Stimulated activated CD4-positive, alpha-beta T cell treated with anti-CD3 and anti-CD28 coated beads, Interleukin-1b, Interleukin-23, amount 100 ng/mL, for 48 hours (primary cell): ENCODE results near the gene CACNA1D.

Experiments used
- DNase-seq: peaks from one replicate; pipeline ENCODE4 v3.0.0-alpha.2; 2020

CACNA1D gene

GRCh38 chr3:53764026-53764775 lies 269.8 kb downstream of the CACNA1D start:
- no peak for DNase-seq

GRCh38 chr3:53765753-53766152 lies 271.3 kb downstream of the CACNA1D start:
- no peak for DNase-seq

- DNase-seq, result no peak
These were observed 272.3 kb downstream of the CACNA1D start for GRCh38 chr3:53766706-53767105.

GRCh38 chr3:53768478-53769459 lies 274.4 kb downstream of the CACNA1D start:
- DNase-seq, result no peak

- no peak for DNase-seq
These were observed 278.2 kb downstream of the CACNA1D start for GRCh38 chr3:53772562-53772961.

GRCh38 chr3:53773021-53773436 lies 278.6 kb downstream of the CACNA1D start:
- no peak for DNase-seq

- DNase-seq, result no peak
These were observed 279.4 kb downstream of the CACNA1D start for GRCh38 chr3:53773611-53774368.

- DNase-seq, result no peak
These were observed 280.0 kb downstream of the CACNA1D start for GRCh38 chr3:53774414-53774813.

- no peak for DNase-seq
These were observed 280.6 kb downstream of the CACNA1D start for GRCh38 chr3:53775018-53775417.

GRCh38 chr3:53775834-53776251 lies 281.4 kb downstream of the CACNA1D start:
- no peak for DNase-seq

- DNase-seq, result no peak
These were observed 282.2 kb downstream of the CACNA1D start for GRCh38 chr3:53776494-53777101.

GRCh38 chr3:53777468-53777867 lies 283.1 kb downstream of the CACNA1D start:
- DNase-seq, result no peak

- no peak for DNase-seq
These were observed 283.7 kb downstream of the CACNA1D start for GRCh38 chr3:53778153-53778552.

GRCh38 chr3:53780171-53780570 lies 285.8 kb downstream of the CACNA1D start:
- DNase-seq, result no peak

- DNase-seq, result no peak
These were observed 286.4 kb downstream of the CACNA1D start for GRCh38 chr3:53780806-53781205.

GRCh38 chr3:53787016-53787415 lies 292.6 kb downstream of the CACNA1D start:
- no peak for DNase-seq

GRCh38 chr3:53788038-53788437 lies 293.6 kb downstream of the CACNA1D start:
- no peak for DNase-seq

GRCh38 chr3:53789459-53789858 lies 295.0 kb downstream of the CACNA1D start:
- DNase-seq, result no peak

GRCh38 chr3:53790470-53790869 lies 296.1 kb downstream of the CACNA1D start:
- no peak for DNase-seq

- no peak for DNase-seq
These were observed 296.9 kb downstream of the CACNA1D start for GRCh38 chr3:53791317-53791716.

- no peak for DNase-seq
These were observed 298.5 kb downstream of the CACNA1D start for GRCh38 chr3:53792866-53793265.

- DNase-seq, result no peak
These were observed 300.2 kb downstream of the CACNA1D start for GRCh38 chr3:53794597-53794996.

GRCh38 chr3:53795176-53795575 lies 300.8 kb downstream of the CACNA1D start:
- DNase-seq, result no peak
